GM12878 (cell line): ENCODE results near the gene BFSP2.

ENCODE experiments used
- CREB1 ChIP-seq: IDR thresholded peaks from 2 replicates; pipeline ENCODE4 v1.6.1; 2012; ENCODE audit warnings: low read depth, mild to moderate bottlenecking, inconsistent platforms
- EP300 ChIP-seq, 2 experiments: fragments of 150-350 bp in 1 of 2; IDR thresholded peaks; 2 replicates each; pipeline ENCODE4 v1.6.1; 2011 to 2012; ENCODE audit warnings: low read depth in 2 of 2, low read length in 2 of 2, borderline replicate concordance in 1 of 2, improper control_type of control experiment in 1 of 2, inconsistent platforms in 1 of 2; ENCODE audit not compliant: control insufficient read depth in 1 of 2
- POLR2AphosphoS2 ChIP-seq: IDR thresholded peaks from 2 replicates; pipeline ENCODE4 v1.6.1; 2011; ENCODE audit warnings: low read depth, mild to moderate bottlenecking, low read length, improper control_type of control experiment, moderate library complexity

- TF ChIP-seq CREB1 (no peak), POLR2AphosphoS2 (no peak), EP300 (IDR thresholded peaks at IDR 0.05; ENCODE audit: borderline replicate concordance in 1 of 2, control insufficient read depth in 1 of 2, low read depth in 2 of 2, low read length in 2 of 2) (no peak)
Observed at GRCh38 chr3:133360476-133360875, 39.4 kb upstream of the BFSP2 start.
